SK-N-MC (cell line): ENCODE measurements around the gene MME.

Experiments used
- EZH2 ChIP-seq: fragments of 200-600 bp; sonication (generic); IDR thresholded peaks from one replicate; pipeline ENCODE4 v1.6.1; 2017; ENCODE audit warnings: antibody characterized with exemption
- FOXP2 ChIP-seq: optimal IDR thresholded peaks from 2 replicates; pipeline ENCODE3; 2011; ENCODE audit warnings: mild to moderate bottlenecking, moderate library complexity; ENCODE audit not compliant: insufficient read depth; ENCODE audit errors: extremely low read length, control extremely low read depth
- POLR2AphosphoS5 ChIP-seq: IDR thresholded peaks from 2 replicates; pipeline ENCODE4 v1.6.1; 2012; ENCODE audit warnings: mild to moderate bottlenecking, low read depth, low read length, borderline replicate concordance

GRCh38 chr3:155078711-155079467 is 1.2 kb upstream of the MME start:
- TF ChIP-seq POLR2AphosphoS5 (no peak), EZH2 (no peak), FOXP2 (no peak)
